HTR-8/SVneo (cell line): ENCODE results near the gene XXYLT1.

Source experiments
- DNase-seq: peaks from one replicate; pipeline ENCODE4 v3.0.0; 2011; ENCODE audit warnings: low spot score, mixed read lengths; ENCODE audit not compliant: insufficient read length
- FAIRE-seq: peaks from 2 replicates; lab custom pipeline; 2011; peaks lifted over from hg19 to GRCh38; lab: Jason Lieb, UNC

XXYLT1 gene

DNA sequence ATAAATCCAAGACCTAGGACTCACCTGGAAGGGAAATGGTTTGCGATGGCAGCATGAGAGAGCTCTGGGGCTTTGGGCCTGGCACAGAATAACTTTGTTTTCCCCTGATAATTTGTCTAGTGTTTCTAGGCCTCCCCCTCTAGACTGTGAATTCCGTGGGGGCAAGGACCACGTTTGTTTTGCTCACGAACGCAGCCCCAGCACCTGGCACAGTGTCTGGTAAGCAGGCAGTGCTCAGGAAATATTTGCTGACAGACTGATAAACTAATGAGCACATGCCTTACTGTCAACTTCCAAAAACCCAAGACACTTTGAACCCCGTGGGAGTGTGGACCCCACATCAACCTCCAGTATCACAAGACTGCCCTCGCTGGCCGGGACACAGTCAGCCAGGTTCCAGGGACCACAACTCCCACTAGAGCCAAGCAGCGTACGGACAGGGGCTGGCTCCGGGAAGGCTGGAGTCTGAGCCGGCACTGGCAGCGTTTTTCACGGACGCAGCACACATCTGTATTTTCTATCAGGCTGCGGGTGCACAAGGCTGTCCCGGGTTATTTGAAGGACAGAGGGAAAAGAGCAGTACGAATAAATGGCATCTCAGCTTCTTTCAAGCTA is 146.5 kb downstream of the XXYLT1 start:
- DNase-seq (no peak), FAIRE-seq (no peak)

DNA sequence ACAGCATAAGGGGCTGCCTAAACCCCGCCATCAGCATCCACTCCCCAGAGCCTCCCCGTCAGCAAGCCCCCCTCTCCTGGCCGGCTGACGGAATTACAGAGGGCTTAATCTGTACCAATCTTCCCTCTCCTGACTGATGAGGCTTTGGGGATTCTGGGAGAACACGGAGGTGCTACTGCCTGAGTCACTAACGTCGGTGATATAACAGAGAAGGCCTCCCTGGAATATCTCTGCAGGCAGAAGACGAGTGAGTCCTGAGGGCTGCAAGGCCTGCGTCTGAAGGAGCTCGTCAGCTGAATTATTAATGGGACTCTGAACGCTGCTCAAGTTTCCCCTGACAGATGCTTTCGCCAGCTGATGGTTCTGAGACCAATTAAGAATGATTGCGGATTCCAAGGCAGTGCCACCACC is 147.7 kb downstream of the XXYLT1 start:
- FAIRE-seq (no peak), DNase-seq (peak; percentile 33)

DNA sequence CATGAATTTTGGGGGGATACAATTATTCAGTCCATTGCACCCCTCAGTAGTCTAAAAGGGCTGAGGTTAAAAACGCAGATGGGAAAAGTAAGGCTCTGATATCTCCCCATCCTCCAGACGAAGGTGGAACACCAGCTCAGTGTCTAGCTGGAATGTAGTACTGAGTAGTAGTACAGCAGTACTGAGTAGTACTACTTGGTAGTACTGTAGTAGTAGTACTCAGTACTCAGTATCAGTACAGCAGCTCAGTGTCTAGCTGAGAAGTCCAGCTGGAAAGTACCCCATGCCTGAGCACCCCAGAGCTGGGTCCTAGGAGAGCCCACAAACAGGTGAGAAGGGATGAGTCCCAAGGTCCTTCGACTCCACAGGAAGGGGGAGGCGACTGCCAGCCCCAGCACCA is 148.7 kb downstream of the XXYLT1 start:
- DNase-seq = no peak

DNA sequence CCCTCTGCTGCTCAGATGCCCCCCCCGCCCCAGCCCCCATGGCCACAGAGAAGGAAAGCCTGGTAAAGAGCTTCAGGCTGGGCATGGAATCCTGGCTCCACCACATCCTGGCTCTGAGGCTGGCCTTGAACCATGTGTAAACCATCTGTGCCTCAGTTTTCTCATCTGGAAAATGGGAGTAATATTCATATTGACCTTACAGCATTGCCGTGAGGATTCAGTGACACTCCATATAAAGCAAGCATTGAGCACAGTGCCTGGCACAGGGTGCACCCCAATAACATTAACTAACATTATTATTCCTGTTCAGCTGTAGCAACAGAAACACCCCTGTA is 150.7 kb downstream of the XXYLT1 start:
- no peak for DNase-seq
- FAIRE-seq = no peak

More for the DNA sequence above, 148.7 kb downstream of the XXYLT1 start:
- no peak for FAIRE-seq

DNA sequence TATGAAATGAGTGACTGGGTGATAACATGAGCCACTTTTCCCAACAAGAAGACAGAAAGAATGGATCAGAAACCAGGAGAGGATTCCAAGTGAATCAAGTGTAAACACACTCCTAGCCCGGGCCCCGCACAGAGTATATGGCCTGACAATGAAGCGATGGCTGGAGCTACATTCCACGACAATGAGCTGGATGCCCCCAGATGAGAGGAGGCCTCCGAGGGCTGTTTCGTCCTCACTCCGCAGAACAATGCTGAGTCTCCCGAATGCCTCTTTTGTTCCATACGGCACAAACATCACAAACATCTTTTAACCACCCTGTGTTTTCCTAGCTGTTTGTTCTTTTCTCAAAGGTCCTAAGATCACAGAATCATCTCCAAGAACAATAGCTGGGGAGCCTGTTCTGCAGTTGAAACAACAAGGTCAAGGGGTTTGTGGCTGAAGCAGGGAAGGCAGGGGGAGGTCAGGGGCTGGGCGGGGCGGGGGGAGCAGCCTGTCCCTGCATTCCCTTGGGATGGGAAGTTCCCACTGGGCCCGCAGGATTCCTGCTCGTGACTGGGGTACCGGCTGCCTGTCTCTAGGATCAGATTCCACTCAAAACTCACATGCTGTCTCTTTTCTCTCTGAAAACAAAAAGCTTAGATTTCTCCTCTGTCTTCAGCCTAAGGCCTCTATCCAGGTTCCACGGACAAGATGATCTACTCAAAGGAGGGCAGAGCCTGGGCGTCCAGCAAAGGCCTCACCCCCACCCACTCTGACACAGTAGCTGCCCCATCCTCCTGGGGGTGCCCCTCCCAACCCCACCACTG is 151.3 kb downstream of the XXYLT1 start:
- peak; percentile 62 for DNase-seq
- FAIRE-seq = no peak

DNA sequence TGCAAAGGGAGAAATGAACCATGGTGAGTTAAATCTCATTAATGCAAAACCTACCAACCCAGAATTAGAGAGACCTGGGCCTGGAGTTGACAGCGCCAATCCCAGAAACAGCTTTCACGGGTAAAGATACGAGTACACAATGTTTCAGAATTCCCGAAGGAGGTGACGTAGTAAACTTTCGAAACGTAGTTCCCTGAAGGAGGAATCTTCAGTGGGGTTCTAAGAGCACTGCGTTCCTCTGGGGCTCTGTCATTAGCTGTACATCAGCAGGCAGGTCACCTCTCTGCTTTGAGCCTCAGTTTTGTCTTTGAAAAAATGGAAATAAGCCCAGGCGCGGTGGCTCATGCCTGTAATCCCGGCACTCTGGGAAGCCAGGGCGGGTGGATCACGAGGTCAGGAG is 152.3 kb downstream of the XXYLT1 start:
- DNase-seq (no peak), FAIRE-seq (no peak)

DNA sequence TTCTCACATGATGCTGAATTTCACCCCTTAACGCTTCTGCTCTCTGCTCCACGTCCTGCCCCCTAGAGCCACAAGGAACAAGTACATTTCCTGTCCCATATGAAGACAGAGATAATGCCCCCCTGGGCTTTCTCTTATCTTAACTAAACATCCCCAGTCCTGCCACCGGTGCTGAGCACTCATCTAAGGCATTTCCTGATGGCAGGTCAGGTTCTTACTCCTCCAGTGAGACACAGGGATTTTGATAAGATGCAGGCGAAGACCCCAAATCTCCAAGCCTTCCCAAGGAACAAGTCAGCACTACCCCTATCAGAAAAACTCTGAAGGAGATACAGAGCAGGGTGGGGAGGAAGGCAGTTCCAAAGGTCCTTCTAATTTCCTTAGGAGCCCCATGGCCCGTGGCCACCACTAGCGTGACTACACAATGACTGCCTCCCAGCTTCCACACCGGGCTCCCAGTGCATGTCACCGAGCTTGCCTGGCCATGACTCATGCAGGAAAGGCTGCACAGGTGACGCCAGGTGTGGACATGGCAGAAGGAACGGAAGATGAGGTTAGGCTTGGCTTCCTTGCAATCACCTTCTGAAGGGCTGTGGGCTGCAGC is 152.9 kb downstream of the XXYLT1 start:
- DNase-seq (no peak), FAIRE-seq (no peak)

DNA sequence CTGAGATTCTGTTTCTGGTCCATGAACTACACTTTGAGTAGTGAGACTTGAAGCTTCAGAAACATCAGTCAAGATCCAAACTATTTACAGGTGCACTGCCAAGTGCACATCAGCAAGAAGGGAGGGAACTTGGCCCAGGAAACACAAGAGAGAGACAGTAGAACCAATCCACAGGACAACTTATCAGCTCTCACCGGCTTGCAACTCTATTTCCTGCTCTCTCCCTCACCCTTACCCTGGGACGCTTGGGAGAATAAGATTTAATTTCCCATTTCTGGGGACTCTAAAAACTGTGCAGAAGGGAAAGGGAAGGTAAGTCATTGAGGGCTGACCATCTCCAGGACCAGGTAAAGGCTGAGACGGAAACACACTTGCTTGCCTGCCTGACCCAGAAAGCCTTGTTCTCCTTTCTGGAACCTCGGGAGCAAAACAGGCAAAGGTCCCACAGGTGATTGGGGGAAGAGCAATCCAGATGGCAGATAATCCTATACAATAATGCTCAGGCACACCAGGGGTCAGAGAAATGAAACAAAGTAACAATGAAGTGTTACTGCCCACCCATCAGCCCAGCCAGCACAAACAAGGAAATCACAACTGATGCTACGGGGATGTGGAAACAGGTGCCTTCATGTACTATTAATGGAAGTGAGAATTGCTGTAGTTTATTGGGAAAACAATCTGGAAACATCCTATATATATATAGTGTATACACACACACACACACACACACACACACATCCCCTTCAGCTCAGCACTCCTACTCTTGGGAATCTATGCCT is 154.4 kb downstream of the XXYLT1 start:
- FAIRE-seq (no peak), DNase-seq (no peak)

DNA sequence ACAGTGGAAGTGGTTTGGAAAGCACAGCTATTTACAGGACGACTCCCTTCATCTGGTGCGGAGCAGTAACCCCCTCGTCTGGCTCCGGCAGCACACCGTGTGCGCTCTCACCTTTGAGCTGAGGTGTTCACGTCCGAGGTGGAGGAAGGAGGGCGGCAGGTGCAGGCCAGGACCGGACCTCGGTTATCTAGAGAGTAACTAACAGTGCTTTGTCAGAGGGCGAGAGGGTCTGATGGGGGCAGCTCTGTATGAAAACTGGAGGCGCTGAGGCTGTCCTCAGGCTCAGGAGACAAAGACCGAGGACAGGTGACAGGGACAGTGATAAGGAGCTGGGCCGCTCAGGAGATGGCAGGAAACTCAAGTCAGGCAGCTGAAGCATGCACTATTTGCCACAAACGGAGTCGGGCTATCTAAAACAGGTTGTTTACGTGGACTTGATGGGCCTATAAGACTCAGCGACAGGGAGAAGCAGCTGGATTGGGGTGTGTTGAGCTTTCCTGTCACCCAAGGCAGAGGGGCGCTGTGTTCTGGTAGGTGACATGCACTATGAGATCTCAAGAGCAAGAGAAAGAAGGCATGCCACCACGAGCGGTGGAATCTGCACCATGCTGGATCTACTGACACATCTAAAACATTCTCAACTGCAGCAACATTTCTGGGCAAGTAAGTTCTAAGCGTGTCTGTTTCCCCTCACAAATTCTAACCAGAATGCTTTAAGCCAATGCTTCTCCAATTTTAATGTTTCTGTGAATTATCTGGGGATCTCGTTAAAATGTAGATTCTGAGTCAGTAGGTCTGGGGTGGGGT is 155.2 kb downstream of the XXYLT1 start:
- DNase-seq (no peak), FAIRE-seq (no peak)

DNA sequence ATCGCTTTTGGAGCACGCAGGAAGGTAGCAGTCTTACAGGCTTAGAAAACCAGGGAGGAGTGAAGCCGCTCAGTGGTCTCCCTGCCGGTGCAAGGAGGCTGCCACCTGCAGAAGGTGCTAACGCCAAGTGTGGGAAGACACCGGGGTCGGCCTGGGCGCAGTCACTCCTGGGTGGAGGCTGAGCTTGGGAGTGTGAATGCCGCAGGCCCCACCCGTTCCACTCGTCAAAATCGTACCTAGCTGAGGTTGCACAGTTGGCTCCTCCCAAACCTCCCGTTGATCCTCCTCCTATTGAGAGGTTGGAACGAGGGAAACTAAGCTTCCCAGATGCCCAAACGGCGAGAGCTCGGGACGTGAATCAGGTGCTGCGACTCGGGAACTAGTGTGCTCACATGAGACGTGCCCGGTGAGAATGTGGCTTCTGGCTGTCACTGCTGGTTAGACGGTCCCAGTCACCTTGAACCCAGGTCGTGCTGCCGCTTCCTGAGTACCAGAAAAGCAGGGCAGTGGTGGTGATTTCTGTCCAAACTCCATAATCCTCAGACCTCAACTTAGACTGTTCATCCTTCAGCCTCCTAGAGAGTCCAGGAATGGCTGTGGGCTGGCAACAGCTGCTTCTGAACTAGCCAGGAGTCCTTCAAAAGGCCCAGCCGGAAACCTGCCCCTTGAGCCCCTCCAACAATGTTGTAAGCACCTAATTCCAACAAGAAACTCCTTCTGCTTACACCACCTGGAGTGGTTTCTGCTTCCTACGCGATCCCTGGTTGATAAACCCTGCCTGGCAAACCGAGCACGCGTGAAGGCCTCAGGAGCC is 156.0 kb downstream of the XXYLT1 start:
- DNase-seq (no peak), FAIRE-seq (no peak)

DNA sequence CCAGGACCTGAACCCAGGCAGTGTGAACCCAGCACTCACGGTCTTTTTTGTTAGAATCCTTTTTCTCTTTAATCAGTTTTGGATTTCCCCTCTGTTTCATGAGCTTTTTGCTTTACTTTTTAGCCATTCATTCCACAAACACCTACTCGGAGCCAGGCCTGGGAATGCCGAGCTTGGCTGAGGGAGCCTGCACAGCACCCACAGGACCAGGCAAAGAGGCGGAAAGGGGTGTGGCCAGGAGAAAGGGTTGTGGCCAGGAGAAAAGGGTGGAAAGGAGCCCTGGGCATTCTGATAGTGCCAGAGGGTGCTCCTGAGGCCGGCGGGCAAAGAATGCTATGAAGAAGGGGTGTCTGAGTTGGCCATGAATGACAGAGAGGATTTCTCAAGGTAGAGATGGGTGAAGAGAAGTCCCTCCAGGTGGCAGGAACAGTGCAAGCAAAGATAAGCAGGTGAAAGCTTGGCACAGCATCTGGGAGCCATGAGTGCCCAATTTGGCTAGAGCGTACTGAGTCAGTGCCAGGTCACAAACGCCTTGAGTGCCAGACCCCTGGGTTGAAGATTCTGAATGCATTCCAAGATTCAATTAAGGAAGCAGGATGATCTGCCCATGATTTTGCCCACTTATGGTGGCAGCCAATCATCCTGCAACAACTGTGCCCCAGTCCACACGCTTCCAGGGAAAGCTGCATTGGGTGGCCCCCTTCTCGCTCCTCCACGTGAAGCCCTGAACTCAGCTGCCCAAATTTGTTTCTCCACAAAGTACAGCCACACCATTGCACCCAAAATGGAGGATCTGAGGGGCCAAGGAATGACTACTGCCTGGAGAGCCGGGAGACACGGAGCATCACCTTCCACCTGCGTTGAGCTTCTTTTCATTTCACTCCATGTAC is 157.2 kb downstream of the XXYLT1 start:
- no peak for FAIRE-seq
- DNase-seq = no peak

DNA sequence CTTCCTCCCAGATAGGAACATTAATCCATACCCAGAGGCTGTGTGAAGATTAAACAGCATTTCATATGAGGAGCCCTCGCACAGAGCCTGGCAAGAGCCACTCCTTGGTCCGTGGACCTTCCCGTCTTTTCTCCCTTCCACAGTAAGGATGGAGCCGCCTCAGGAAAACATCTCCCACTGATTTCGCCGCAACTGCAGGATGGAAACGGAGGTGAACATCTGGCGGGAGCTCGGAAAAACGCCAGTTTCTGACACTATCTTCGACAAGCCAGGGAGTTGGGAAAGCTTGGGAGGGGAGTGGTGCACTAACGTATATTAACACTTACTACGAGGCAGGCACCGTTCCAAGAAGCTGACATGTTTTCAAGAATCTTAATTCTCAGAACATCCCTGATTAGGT is 157.9 kb downstream of the XXYLT1 start:
- DNase-seq = no peak
- no peak for FAIRE-seq

DNA sequence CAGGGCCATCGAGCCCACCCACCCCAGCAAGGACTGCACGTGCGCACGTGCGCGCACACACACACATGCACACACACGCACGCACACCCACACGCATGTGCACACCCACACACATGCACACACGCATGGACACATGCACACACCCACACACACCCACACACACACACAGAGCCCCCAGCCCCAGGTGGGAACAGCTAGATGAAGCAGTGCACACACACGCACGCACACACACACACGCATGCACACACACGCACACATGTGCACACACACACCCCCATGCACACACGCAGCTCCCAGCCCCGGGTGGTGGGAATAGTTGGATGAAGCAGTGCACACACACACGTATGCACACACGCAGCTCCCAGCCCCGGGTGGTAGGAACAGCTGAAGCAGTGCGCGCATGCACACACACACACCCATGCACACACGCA is 158.6 kb downstream of the XXYLT1 start:
- FAIRE-seq (no peak), DNase-seq (no peak)

DNA sequence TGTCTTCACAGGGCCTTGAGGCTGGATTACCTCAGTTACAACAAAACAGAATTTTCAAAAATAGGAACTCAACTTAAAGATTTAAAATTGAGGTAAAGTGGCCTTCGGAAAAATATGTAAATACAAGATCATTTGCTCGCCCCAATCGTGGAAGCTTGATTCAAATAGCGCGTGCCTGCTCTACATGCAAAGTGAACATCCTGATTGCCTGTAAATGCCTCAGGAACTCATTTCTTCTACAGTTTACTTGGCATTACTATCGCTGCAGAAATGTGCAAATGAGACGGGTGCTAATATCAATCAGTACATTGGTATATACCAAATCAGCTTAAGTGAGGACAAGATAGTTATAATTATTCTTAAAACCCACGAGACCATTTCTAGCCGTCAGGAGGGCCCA is 159.2 kb downstream of the XXYLT1 start:
- DNase-seq (no peak), FAIRE-seq (no peak)

DNA sequence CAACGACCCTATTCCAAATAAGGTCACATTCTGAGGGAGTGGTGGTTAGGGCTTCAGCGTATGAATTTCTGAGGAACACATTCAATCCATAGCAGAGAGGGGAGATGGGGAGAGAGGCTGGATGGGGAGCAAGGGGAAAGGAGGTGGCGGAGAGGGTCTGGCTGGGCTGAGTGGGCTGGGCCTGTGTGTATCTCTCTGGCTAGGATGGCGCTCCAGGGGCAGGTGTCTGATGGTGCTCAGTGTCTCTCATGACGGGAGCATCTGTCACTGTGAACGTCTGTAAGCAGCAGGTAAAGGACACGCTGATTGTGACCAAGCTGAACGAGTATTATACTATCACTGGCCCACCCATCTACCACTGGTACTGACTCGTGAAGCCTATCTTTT is 159.6 kb downstream of the XXYLT1 start:
- DNase-seq (no peak), FAIRE-seq (no peak)

DNA sequence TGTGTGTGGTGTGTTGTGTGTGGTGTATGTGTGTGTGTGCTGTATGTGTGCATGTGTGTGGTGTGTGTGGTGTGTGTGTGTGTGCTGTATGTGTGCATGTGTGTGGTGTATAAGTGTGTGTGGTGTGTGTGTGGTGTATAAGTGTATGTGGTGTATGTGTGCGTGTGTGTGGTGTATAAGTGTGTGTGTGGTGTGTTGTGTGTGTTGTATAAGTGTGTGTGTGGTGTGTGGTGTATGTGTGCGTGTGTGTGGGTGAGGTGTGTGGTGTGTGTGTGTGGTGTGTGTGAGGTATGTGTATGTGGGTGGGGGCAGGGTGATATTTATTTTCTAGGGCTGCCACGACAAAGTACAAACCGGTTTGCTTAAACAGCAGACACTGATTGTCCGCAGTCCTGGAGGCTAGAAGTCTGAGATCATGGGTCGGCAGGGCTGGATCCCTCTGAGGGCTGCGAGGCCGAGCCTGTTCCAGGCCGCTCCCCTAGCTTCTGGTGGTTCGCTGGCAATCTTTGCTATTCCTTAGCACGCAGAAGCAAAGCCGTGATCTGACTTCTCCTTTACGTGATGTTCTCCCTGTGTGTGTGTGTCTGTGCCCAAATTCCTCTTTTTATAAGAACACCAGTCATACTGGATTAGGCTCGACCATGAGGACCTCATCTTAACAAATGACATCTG is 160.2 kb downstream of the XXYLT1 start:
- peak; percentile 98 for FAIRE-seq
- DNase-seq = no peak

DNA sequence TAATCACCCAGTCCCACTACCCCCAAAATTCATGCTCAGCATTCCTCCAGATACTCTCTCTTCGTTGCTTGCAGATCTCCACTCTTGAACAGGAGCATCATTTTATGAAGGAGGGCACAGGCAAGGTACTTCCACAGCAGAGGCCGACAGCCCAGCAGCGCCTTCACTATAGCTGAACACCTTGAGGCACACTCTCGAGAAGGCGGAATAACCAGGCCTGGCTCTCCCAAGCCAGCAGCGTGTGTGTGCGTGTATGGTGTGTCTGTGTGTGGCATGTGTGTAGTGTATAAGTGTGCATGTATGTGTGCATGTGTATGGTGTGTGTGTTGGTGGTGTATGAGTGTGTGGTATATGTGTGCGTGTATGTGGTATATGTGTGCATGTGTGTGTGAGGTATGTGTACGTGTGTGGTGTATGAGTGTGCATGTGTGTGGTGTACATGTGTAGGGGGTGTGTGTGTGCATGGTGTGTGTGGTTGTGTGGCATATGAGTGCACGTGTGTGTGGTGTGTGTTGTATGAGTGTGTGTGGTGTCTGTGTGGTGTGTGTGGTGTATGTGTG is 161.8 kb downstream of the XXYLT1 start:
- FAIRE-seq = peak; percentile 95
- DNase-seq = no peak
